ENCODE data around the gene GABARAPL2.
"Not testable (repeated sequence)": the region's sequence is repeated elsewhere in the genome, so short reads cannot be mapped to it uniquely, and the experiment has no call there.

The GABARAPL2 gene

GRCh38 chr16:75567911-75568310 lies 1.7 kb downstream of the GABARAPL2 start:
- H3K27me3 Mint-ChIP-seq (ENCODE audit: low read depth) = peaks cover 8% of the 10 kb centered on the region
- H3K27ac Mint-ChIP-seq = no peak overlapping the region
- no peaks in the 10 kb centered on the region for H3K9me3 Mint-ChIP-seq
- H3K4me1 Mint-ChIP-seq (ENCODE audit: low read depth) = peaks cover 24% of the 10 kb centered on the region
- H3K36me3 Mint-ChIP-seq (ENCODE audit: low read depth) = peaks cover 20% of the 10 kb centered on the region
- H3K4me3 Mint-ChIP-seq = peak overlapping the region; percentile 79

GRCh38 chr16:75570396-75571065 lies 4.4 kb downstream of the GABARAPL2 start:
- H3K4me3 Mint-ChIP-seq = no peak overlapping the region
- no peaks in the 10 kb centered on the region for H3K9me3 Mint-ChIP-seq
- peaks cover 18% of the 10 kb centered on the region for H3K4me1 Mint-ChIP-seq (ENCODE audit: low read depth)
- H3K27ac Mint-ChIP-seq = no peak overlapping the region
- H3K36me3 Mint-ChIP-seq (ENCODE audit: low read depth) = peaks cover 28% of the 10 kb centered on the region
- H3K27me3 Mint-ChIP-seq (ENCODE audit: low read depth) = no peaks in the 10 kb centered on the region

GRCh38 chr16:75572864-75573542 lies 6.8 kb downstream of the GABARAPL2 start:
- H3K27me3 Mint-ChIP-seq (ENCODE audit: low read depth) = no peaks in the 10 kb centered on the region

GRCh38 chr16:75573955-75574354 lies 7.8 kb downstream of the GABARAPL2 start:
- H3K36me3 Mint-ChIP-seq (ENCODE audit: low read depth) = peaks cover 47% of the 10 kb centered on the region

More at GRCh38 chr16:75572864-75573542, 6.8 kb downstream of the GABARAPL2 start:
- peaks cover 42% of the 10 kb centered on the region for H3K36me3 Mint-ChIP-seq (ENCODE audit: low read depth)
- H3K27ac Mint-ChIP-seq = no peak overlapping the region
- H3K4me1 Mint-ChIP-seq (ENCODE audit: low read depth) = peaks cover 15% of the 10 kb centered on the region
- no peak overlapping the region for H3K4me3 Mint-ChIP-seq
- no peaks in the 10 kb centered on the region for H3K9me3 Mint-ChIP-seq

GRCh38 chr16:75575958-75576357 lies 9.8 kb downstream of the GABARAPL2 start:
- H3K9me3 Mint-ChIP-seq = no peaks in the 10 kb centered on the region
- H3K36me3 Mint-ChIP-seq (ENCODE audit: low read depth) = peaks cover 48% of the 10 kb centered on the region
- no peak overlapping the region for H3K4me3 Mint-ChIP-seq
- H3K4me1 Mint-ChIP-seq (ENCODE audit: low read depth) = peaks cover 11% of the 10 kb centered on the region
- H3K27ac Mint-ChIP-seq = no peak overlapping the region
- no peaks in the 10 kb centered on the region for H3K27me3 Mint-ChIP-seq (ENCODE audit: low read depth)

More at GRCh38 chr16:75573955-75574354, 7.8 kb downstream of the GABARAPL2 start:
- Mint-ChIP-seq H3K27ac (no peak overlapping the region), H3K9me3 (no peaks in the 10 kb centered on the region), H3K4me3 (no peak overlapping the region), H3K4me1 (ENCODE audit: low read depth) (peaks cover 18% of the 10 kb centered on the region), H3K27me3 (ENCODE audit: low read depth) (no peaks in the 10 kb centered on the region)

GRCh38 chr16:75576384-75576811 lies 10.2 kb downstream of the GABARAPL2 start:
- Mint-ChIP-seq H3K4me1 (ENCODE audit: low read depth) (peaks cover 11% of the 10 kb centered on the region), H3K9me3 (no peaks in the 10 kb centered on the region)

GRCh38 chr16:75578212-75578611 lies 12.0 kb downstream of the GABARAPL2 start:
- peaks cover 11% of the 10 kb centered on the region for H3K4me1 Mint-ChIP-seq (ENCODE audit: low read depth)
- H3K9me3 Mint-ChIP-seq = no peaks in the 10 kb centered on the region
- H3K27me3 Mint-ChIP-seq (ENCODE audit: low read depth) = no peaks in the 10 kb centered on the region
- peaks cover 36% of the 10 kb centered on the region for H3K36me3 Mint-ChIP-seq (ENCODE audit: low read depth)
- no peak overlapping the region for H3K4me3 Mint-ChIP-seq
- H3K27ac Mint-ChIP-seq = no peak overlapping the region

More at GRCh38 chr16:75576384-75576811, 10.2 kb downstream of the GABARAPL2 start:
- peaks cover 46% of the 10 kb centered on the region for H3K36me3 Mint-ChIP-seq (ENCODE audit: low read depth)
- H3K4me3 Mint-ChIP-seq = no peak overlapping the region
- H3K27me3 Mint-ChIP-seq (ENCODE audit: low read depth) = no peaks in the 10 kb centered on the region
- H3K27ac Mint-ChIP-seq = no peak overlapping the region

- H3K36me3 Mint-ChIP-seq (ENCODE audit: low read depth) = peaks cover 33% of the 10 kb centered on the region
- H3K4me1 Mint-ChIP-seq (ENCODE audit: low read depth) = peaks cover 11% of the 10 kb centered on the region
- H3K4me3 Mint-ChIP-seq = no peak overlapping the region
- H3K27ac Mint-ChIP-seq = peak overlapping the region; percentile 74
- no peaks in the 10 kb centered on the region for H3K9me3 Mint-ChIP-seq
- no peaks in the 10 kb centered on the region for H3K27me3 Mint-ChIP-seq (ENCODE audit: low read depth)
Observed at GRCh38 chr16:75578725-75579124, 12.5 kb downstream of the GABARAPL2 start.

- Mint-ChIP-seq H3K4me1 (ENCODE audit: low read depth) (peaks cover 11% of the 10 kb centered on the region), H3K27me3 (ENCODE audit: low read depth) (no peaks in the 10 kb centered on the region), H3K36me3 (ENCODE audit: low read depth) (peaks cover 29% of the 10 kb centered on the region), H3K27ac (no peak overlapping the region), H3K4me3 (no peak overlapping the region), H3K9me3 (no peaks in the 10 kb centered on the region)
Observed at GRCh38 chr16:75579281-75579834, 13.2 kb downstream of the GABARAPL2 start.

GRCh38 chr16:75584108-75584507 lies 17.9 kb downstream of the GABARAPL2 start:
- no peaks in the 10 kb centered on the region for H3K4me1 Mint-ChIP-seq (ENCODE audit: low read depth)

GRCh38 chr16:75588716-75589115 lies 22.5 kb downstream of the GABARAPL2 start:
- no peak overlapping the region for H3K4me3 Mint-ChIP-seq
- H3K27ac Mint-ChIP-seq = no peak overlapping the region
- peaks cover 4% of the 10 kb centered on the region for H3K4me1 Mint-ChIP-seq (ENCODE audit: low read depth)
- H3K9me3 Mint-ChIP-seq = no peaks in the 10 kb centered on the region
- no peaks in the 10 kb centered on the region for H3K27me3 Mint-ChIP-seq (ENCODE audit: low read depth)
- no peaks in the 10 kb centered on the region for H3K36me3 Mint-ChIP-seq (ENCODE audit: low read depth)

More at GRCh38 chr16:75584108-75584507, 17.9 kb downstream of the GABARAPL2 start:
- Mint-ChIP-seq H3K27ac (no peak overlapping the region), H3K27me3 (ENCODE audit: low read depth) (no peaks in the 10 kb centered on the region), H3K36me3 (ENCODE audit: low read depth) (peaks cover 6% of the 10 kb centered on the region), H3K4me3 (no peak overlapping the region), H3K9me3 (no peaks in the 10 kb centered on the region)

GRCh38 chr16:75589306-75589705 lies 23.1 kb downstream of the GABARAPL2 start:
- no peak overlapping the region for H3K27ac Mint-ChIP-seq
- peaks cover 9% of the 10 kb centered on the region for H3K4me1 Mint-ChIP-seq (ENCODE audit: low read depth)
- no peaks in the 10 kb centered on the region for H3K27me3 Mint-ChIP-seq (ENCODE audit: low read depth)
- no peak overlapping the region for H3K4me3 Mint-ChIP-seq
- H3K9me3 Mint-ChIP-seq = no peaks in the 10 kb centered on the region
- peaks cover 1% of the 10 kb centered on the region for H3K36me3 Mint-ChIP-seq (ENCODE audit: low read depth)

GRCh38 chr16:75590920-75591843 lies 25.0 kb downstream of the GABARAPL2 start:
- Mint-ChIP-seq H3K27ac (no peak overlapping the region), H3K4me1 (ENCODE audit: low read depth) (peaks cover 16% of the 10 kb centered on the region), H3K27me3 (ENCODE audit: low read depth) (no peaks in the 10 kb centered on the region), H3K4me3 (no peak overlapping the region), H3K9me3 (no peaks in the 10 kb centered on the region), H3K36me3 (ENCODE audit: low read depth) (peaks cover 7% of the 10 kb centered on the region)

- H3K27ac Mint-ChIP-seq; H3K27me3 Mint-ChIP-seq (ENCODE audit: low read depth); H3K36me3 Mint-ChIP-seq (ENCODE audit: low read depth); H3K4me3 Mint-ChIP-seq; H3K9me3 Mint-ChIP-seq: not testable (repeated sequence)
- peaks cover 16% of the 10 kb centered on the region for H3K4me1 Mint-ChIP-seq (ENCODE audit: low read depth)
Observed at GRCh38 chr16:75591927-75592326, 25.7 kb downstream of the GABARAPL2 start.

Data from T-helper 1 cell treated with Interleukin-12 subunit alpha and Interleukin-12 subunit beta and Interleukin-4 antibody, amounts not matched to agents 30 μg/mL and 1 μg/mL, for 36 hours (primary cell).